Osteocyte (in vitro differentiated cells): ENCODE measurements around the gene SCMH1. TPM values are rescaled to one million over a fixed set of nuclear protein-coding genes. Genes with fewer than 3 reads are reported as not detected.

ENCODE experiments used
- DNase-seq: peaks from one replicate; pipeline ENCODE4 v3.0.0; 2021; ENCODE audit warnings: mixed read lengths; ENCODE audit not compliant: unreplicated experiment; ENCODE audit errors: extremely low spot score
- H3K27ac Mint-ChIP-seq: one replicate; pipeline ENCODE4 v1.8.0; 2021; ENCODE audit warnings: mild to moderate bottlenecking, mixed read lengths; ENCODE audit not compliant: unreplicated experiment
- H3K27me3 Mint-ChIP-seq: one replicate; pipeline ENCODE4 v1.8.0; 2021; ENCODE audit warnings: mixed read lengths; ENCODE audit not compliant: unreplicated experiment
- H3K36me3 Mint-ChIP-seq: one replicate; pipeline ENCODE4 v1.8.0; 2021; ENCODE audit warnings: mixed read lengths; ENCODE audit not compliant: unreplicated experiment
- H3K4me1 Mint-ChIP-seq: one replicate; pipeline ENCODE4 v1.8.0; 2021; ENCODE audit warnings: mixed read lengths; ENCODE audit not compliant: unreplicated experiment
- H3K4me3 Mint-ChIP-seq: one replicate; pipeline ENCODE4 v1.8.0; 2021; ENCODE audit warnings: mild to moderate bottlenecking, moderate library complexity, mixed read lengths; ENCODE audit not compliant: unreplicated experiment
- H3K9me3 Mint-ChIP-seq: one replicate; pipeline ENCODE4 v1.8.0; 2021; ENCODE audit warnings: mixed read lengths; ENCODE audit not compliant: unreplicated experiment
- CTCF ChIP-seq: fragments of 200-600 bp; sonication (generic); IDR thresholded peaks from 2 replicates; pipeline ENCODE4 v1.5.0; 2021; ENCODE audit warnings: antibody characterized with exemption, mild to moderate bottlenecking, moderate library complexity
- total RNA-seq: library from RNA; stranded (reverse); gene quantifications from 2 replicates; pipeline ENCODE4 v1.2.1, GENCODE V29; 2021

The SCMH1 gene
- total RNA-seq, 1 donor from 2014 or later: 37.5 TPM

GRCh38 chr1:41164727-41165126 is 77.4 kb downstream of the SCMH1 start:
- H3K27me3 Mint-ChIP-seq: no peaks in the 10 kb centered on the region
- no peak for TF ChIP-seq CTCF
- H3K4me1 Mint-ChIP-seq: no peaks in the 10 kb centered on the region
- H3K27ac Mint-ChIP-seq: no peak overlapping the region
- H3K9me3 Mint-ChIP-seq: peaks cover 28% of the 10 kb centered on the region
- peaks cover 23% of the 10 kb centered on the region for H3K36me3 Mint-ChIP-seq
- H3K4me3 Mint-ChIP-seq: no peak overlapping the region
- no peak for DNase-seq

GRCh38 chr1:41162441-41162840 is 79.7 kb downstream of the SCMH1 start:
- Mint-ChIP-seq H3K4me3 (no peak overlapping the region), H3K27me3 (no peaks in the 10 kb centered on the region), H3K9me3 (peaks cover 14% of the 10 kb centered on the region), H3K27ac (no peak overlapping the region), H3K36me3 (peaks cover 4% of the 10 kb centered on the region), H3K4me1 (no peaks in the 10 kb centered on the region)
- TF ChIP-seq CTCF: no peak
- DNase-seq: no peak

- no peaks in the 10 kb centered on the region for H3K27me3 Mint-ChIP-seq
- peaks cover 1% of the 10 kb centered on the region for H3K36me3 Mint-ChIP-seq
- no peak for TF ChIP-seq CTCF
- DNase-seq: no peak
- peaks cover 10% of the 10 kb centered on the region for H3K9me3 Mint-ChIP-seq
- no peak overlapping the region for H3K4me3 Mint-ChIP-seq
- no peaks in the 10 kb centered on the region for H3K4me1 Mint-ChIP-seq
- H3K27ac Mint-ChIP-seq: no peak overlapping the region
Observed at GRCh38 chr1:41161846-41162245, 80.3 kb downstream of the SCMH1 start.

- no peak for DNase-seq
- no peaks in the 10 kb centered on the region for H3K27me3 Mint-ChIP-seq
- H3K9me3 Mint-ChIP-seq: peaks cover under 1% of the 10 kb centered on the region
- H3K4me3 Mint-ChIP-seq: no peak overlapping the region
- H3K36me3 Mint-ChIP-seq: peaks cover 1% of the 10 kb centered on the region
- no peaks in the 10 kb centered on the region for H3K4me1 Mint-ChIP-seq
- no peak for TF ChIP-seq CTCF
- no peak overlapping the region for H3K27ac Mint-ChIP-seq
Observed at GRCh38 chr1:41160498-41161110, 81.5 kb downstream of the SCMH1 start.

- Mint-ChIP-seq H3K4me3 (no peak overlapping the region), H3K27me3 (no peaks in the 10 kb centered on the region), H3K36me3 (peaks cover 4% of the 10 kb centered on the region), H3K27ac (no peak overlapping the region), H3K4me1 (no peaks in the 10 kb centered on the region), H3K9me3 (no peaks in the 10 kb centered on the region)
- TF ChIP-seq CTCF: no peak
- no peak for DNase-seq
Observed at GRCh38 chr1:41158966-41159365, 83.1 kb downstream of the SCMH1 start.
